Measurements from ENCODE around the gene CDKL4. TPM values are rescaled to one million over a fixed set of nuclear protein-coding genes. Genes with fewer than 3 reads are reported as not detected.
"Not testable (repeated sequence)": the region's sequence is repeated elsewhere in the genome, so short reads cannot be mapped to it uniquely, and the experiment has no call there.

Gene CDKL4
- polyA plus RNA-seq, 2 of the 4 experiments (the other 2 are of a cell fraction) = 0.06 TPM; not detected in 1

GRCh38 chr2:39246382-39246980 lies 2.7 kb upstream of the CDKL4 start:
- FAIRE-seq = no peak
- POLR2A ChIA-PET = no interaction called here

GRCh38 chr2:39244963-39245625 lies 1.3 kb upstream of the CDKL4 start:
- POLR2A ChIA-PET; ATAC-seq; H3K4me2 ChIP-seq; H3K4me3 ChIP-seq; H3K4me1 ChIP-seq; H3K9me3 ChIP-seq; DNase-seq (ENCODE audit: low read depth in 1 of 2, low spot score in 1 of 2); H3K27ac ChIP-seq; FAIRE-seq: not testable (repeated sequence)
- WGBS (ENCODE audit: missing lambda C conversion rate) = 90% methylated on average over 31 of the region's 31 CpGs
- CTCF ChIA-PET = interaction anchor here (1.1 to 1.2 kb wide), 2 partner anchors 19 to 185 kb away, joined by 3 read pairs; no protein-coding TSS in a partner anchor

More at GRCh38 chr2:39246382-39246980, 2.7 kb upstream of the CDKL4 start:
- Histone ChIP-seq H3K27ac (no peak overlapping the region), H3K4me3 (no peak overlapping the region), H3K4me1 (no peaks in the 10 kb centered on the region), H3K4me2 (no peak overlapping the region), H3K9me3 (no peaks in the 10 kb centered on the region)
- DNase-seq (ENCODE audit: low read depth in 1 of 2, low spot score in 1 of 2) = no peak
- ATAC-seq = no peak; a peak in 1 of 6 replicates
- 73% methylated on average over 1 of the region's 1 CpG for WGBS (ENCODE audit: missing lambda C conversion rate)
- TF ChIP-seq EHMT2 (IDR thresholded peaks at IDR 0.05; ENCODE audit: low read depth) = no peak
- TF ChIP-seq NFE2L2 (conservative IDR thresholded peaks at IDR 0.05; ENCODE audit: low read length) = no peak
- TF ChIP-seq MAFK (IDR thresholded peaks at IDR 0.05; ENCODE audit: partially characterized antibody) = no peak
- TF ChIP-seq POLR2A (IDR thresholded peaks at IDR 0.05; ENCODE audit: low read length) = no peak
- no peak for TF ChIP-seq FOXS1 (CRISPR knock-in tag; IDR thresholded peaks at IDR 0.05)
- TF ChIP-seq HEYL (CRISPR knock-in tag; IDR thresholded peaks at IDR 0.05) = no peak
- TF ChIP-seq CEBPB (IDR thresholded peaks at IDR 0.05) = no peak
- no peak for TF ChIP-seq BCL3 (IDR thresholded peaks at IDR 0.05)
- TF ChIP-seq HOXB5 (CRISPR knock-in tag; IDR thresholded peaks at IDR 0.05) = no peak
- no peak for TF ChIP-seq POLR2AphosphoS2 (conservative IDR thresholded peaks at IDR 0.05; ENCODE audit: low read length)
- TF ChIP-seq FOSL2 (IDR thresholded peaks at IDR 0.05) = no peak
- no peak for TF ChIP-seq FOSL2 (CRISPR knock-in tag; IDR thresholded peaks at IDR 0.05)
- TF ChIP-seq HOXA7 (CRISPR knock-in tag; IDR thresholded peaks at IDR 0.05) = no peak
- TF ChIP-seq KDM5A (IDR thresholded peaks at IDR 0.05) = no peak
- no peak for TF ChIP-seq TFCP2L1 (CRISPR knock-in tag; IDR thresholded peaks at IDR 0.05)
- no peak for TF ChIP-seq RNF2 (IDR thresholded peaks at IDR 0.05; ENCODE audit: borderline replicate concordance, low read depth)
- TF ChIP-seq ZSCAN20 (CRISPR knock-in tag; IDR thresholded peaks at IDR 0.05) = no peak
- CTCF ChIA-PET = interaction anchor here (1.0 to 1.2 kb wide), 2 partner anchors 8 to 187 kb away, joined by 3 read pairs; no protein-coding TSS in a partner anchor

DNA sequence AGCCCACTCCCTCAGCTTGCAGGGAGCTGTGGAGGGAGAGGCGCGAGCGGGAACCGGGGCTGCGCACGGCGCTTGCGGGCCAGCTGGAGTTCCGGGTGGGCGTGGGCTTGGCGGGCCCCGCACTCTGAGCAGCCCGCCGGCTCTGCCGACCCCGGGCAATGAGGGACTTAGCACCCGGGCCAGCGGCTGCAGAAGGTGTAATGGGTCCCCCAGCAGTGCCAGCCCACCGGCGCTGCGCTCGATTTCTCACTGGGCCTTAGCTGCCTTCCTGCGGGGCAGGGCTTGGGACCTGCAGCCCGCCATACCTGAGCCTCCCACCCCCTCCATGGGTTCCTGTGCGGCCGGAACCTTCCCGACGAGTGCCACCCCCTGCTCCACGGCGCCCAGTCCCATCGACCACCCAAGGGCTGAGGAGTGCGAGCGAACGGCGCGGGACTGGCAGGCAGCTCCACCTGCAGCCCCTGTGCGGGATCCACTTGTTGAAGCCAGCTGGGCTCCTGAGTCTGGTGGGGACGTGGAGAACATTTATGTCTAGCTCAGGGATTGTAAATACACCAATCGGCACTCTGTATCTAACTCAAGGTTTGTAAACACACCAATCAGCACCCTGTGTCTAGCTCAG lies 582 bp upstream of the CDKL4 start:
- FAIRE-seq; H3K4me1 ChIP-seq; H3K9me3 ChIP-seq; ATAC-seq; POLR2A ChIA-PET; H3K4me3 ChIP-seq; H3K4me2 ChIP-seq; H3K27ac ChIP-seq; DNase-seq (ENCODE audit: low read depth in 1 of 2, low spot score in 1 of 2): not testable (repeated sequence)
- CTCF ChIA-PET = interaction anchor here (1.1 kb wide), 1 partner anchor 20 kb away, joined by 3 read pairs; no protein-coding TSS in a partner anchor
- 92% methylated on average over 28 of the region's 39 CpGs for WGBS (ENCODE audit: missing lambda C conversion rate)

DNA sequence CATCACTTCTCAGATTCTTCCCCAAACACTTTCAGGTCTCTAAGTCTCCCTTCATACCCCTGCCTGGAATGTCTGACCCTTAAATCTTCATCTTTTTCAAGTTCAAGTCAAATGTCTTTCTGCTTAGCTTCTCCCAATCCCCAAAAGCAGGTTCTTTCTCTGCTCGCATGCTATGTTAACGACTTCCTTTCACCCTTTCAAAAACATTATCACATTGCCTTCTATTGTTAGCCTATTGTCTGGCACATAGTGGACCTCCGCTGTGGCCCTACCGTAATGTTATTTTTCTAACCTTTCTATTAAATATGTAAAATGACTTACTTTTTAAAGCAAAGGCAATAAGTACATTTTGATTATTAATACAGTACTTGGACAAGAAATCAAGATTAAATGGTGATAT lies 2.2 kb downstream of the CDKL4 start:
- H3K4me2 ChIP-seq = no peak overlapping the region
- no peak overlapping the region for H3K27ac ChIP-seq
- ATAC-seq (no peak), DNase-seq (ENCODE audit: low read depth in 1 of 2, low spot score in 1 of 2) (no peak), FAIRE-seq (no peak)
- H3K9me3 ChIP-seq = no peaks in the 10 kb centered on the region
- no peaks in the 10 kb centered on the region for H3K4me1 ChIP-seq
- ChIA-PET POLR2A (no interaction called here), CTCF (interaction anchor here (0.6 to 2.3 kb wide), 6 partner anchors 10 to 444 kb away, joined by 3 to 9 read pairs (median 4); no protein-coding TSS in a partner anchor)
- H3K4me3 ChIP-seq = no peak overlapping the region
- 86% methylated on average over 4 of the region's 4 CpGs for WGBS (ENCODE audit: missing lambda C conversion rate)
- TF ChIP-seq MAZ (IDR thresholded peaks at IDR 0.05; ENCODE audit: borderline replicate concordance, low read depth, low read length) = no peak
- no peak for TF ChIP-seq EP300 (IDR thresholded peaks at IDR 0.05)
- no peak for TF ChIP-seq KDM1A (IDR thresholded peaks at IDR 0.05; ENCODE audit: low read depth)
- TF ChIP-seq HMGXB4 (CRISPR knock-in tag; IDR thresholded peaks at IDR 0.05; ENCODE audit: borderline replicate concordance) = no peak
- no peak for TF ChIP-seq CBX2 (IDR thresholded peaks at IDR 0.05; ENCODE audit: borderline replicate concordance, low read depth)
- TF ChIP-seq HEYL (CRISPR knock-in tag; IDR thresholded peaks at IDR 0.05) = no peak
- TF ChIP-seq FOXS1 (CRISPR knock-in tag; IDR thresholded peaks at IDR 0.05) = no peak
- TF ChIP-seq ESRRA (IDR thresholded peaks at IDR 0.05; ENCODE audit: borderline replicate concordance, low read length) = no peak

Measured in A549 (cell line).